ENCODE results near the gene KIF16B. TPM values are rescaled to one million over a fixed set of nuclear protein-coding genes. Genes with fewer than 3 reads are reported as not detected.

The KIF16B gene
- total and polyA plus RNA-seq, 2 of the 8 experiments (the other 6 are each of a cell fraction or from before 2014, with no cell fraction given): 3.0 to 9.2 TPM

DNA sequence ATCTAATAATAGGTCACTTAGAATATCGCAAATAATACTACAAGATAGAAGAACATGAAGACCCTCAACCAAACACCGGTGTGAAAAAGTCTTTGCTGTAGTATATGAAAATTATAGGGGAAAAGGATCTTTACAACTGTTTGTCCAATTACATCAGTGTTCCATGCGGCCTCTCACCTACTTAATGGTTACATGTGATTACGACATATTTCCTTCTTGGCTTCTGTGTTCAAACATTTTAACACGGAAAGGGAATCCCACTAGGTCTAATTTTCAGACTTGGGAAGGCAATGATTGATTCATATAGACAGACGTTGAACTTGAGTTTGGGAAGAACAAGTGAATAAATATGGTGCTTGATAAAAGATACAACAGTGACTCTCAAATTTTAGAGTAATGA is 273.4 kb downstream of the KIF16B start (continued):
- TF ChIP-seq, protein P1, sequence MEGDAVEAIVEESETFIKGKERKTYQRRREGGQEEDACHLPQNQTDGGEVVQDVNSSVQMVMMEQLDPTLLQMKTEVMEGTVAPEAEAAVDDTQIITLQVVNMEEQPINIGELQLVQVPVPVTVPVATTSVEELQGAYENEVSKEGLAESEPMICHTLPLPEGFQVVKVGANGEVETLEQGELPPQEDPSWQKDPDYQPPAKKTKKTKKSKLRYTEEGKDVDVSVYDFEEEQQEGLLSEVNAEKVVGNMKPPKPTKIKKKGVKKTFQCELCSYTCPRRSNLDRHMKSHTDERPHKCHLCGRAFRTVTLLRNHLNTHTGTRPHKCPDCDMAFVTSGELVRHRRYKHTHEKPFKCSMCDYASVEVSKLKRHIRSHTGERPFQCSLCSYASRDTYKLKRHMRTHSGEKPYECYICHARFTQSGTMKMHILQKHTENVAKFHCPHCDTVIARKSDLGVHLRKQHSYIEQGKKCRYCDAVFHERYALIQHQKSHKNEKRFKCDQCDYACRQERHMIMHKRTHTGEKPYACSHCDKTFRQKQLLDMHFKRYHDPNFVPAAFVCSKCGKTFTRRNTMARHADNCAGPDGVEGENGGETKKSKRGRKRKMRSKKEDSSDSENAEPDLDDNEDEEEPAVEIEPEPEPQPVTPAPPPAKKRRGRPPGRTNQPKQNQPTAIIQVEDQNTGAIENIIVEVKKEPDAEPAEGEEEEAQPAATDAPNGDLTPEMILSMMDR (IDR thresholded peaks at IDR 0.05; ENCODE audit: control extremely low read depth in 1 of 3, insufficient read depth in 1 of 3, low read depth in 1 of 3, low read length in 3 of 3): no peak
- TF ChIP-seq POU5F1 (IDR thresholded peaks at IDR 0.05; ENCODE audit: low read depth, low read length) (no peak), RAD21 (IDR thresholded peaks at IDR 0.05 in 1 of 2, conservative IDR thresholded peaks at IDR 0.05 in 1 of 2; ENCODE audit: low read depth in 2 of 2, low read length in 2 of 2) (no peak), SIX5 (IDR thresholded peaks at IDR 0.05; ENCODE audit: low read depth, low read length) (no peak), ASH2L (IDR thresholded peaks at IDR 0.05; ENCODE audit: low read length) (no peak)
- TF ChIP-seq, protein P2, sequence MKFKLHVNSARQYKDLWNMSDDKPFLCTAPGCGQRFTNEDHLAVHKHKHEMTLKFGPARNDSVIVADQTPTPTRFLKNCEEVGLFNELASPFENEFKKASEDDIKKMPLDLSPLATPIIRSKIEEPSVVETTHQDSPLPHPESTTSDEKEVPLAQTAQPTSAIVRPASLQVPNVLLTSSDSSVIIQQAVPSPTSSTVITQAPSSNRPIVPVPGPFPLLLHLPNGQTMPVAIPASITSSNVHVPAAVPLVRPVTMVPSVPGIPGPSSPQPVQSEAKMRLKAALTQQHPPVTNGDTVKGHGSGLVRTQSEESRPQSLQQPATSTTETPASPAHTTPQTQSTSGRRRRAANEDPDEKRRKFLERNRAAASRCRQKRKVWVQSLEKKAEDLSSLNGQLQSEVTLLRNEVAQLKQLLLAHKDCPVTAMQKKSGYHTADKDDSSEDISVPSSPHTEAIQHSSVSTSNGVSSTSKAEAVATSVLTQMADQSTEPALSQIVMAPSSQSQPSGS (IDR thresholded peaks at IDR 0.05; ENCODE audit: low read length): no peak

Data from H1 (cell line).